GM08714 (cell line): Measurements from ENCODE around the gene HOXC11.
A peak's percentile ranks its signal among the peaks of the same experiment; 100 is the strongest.

Experiments used
- H3K4me3 ChIP-seq: fragments of 200-500 bp; sonication (Bioruptor generic); 2 replicates; pipeline ENCODE4 v1.5.1; 2014; ENCODE audit warnings: mild to moderate bottlenecking, low read length, inconsistent platforms
- ZNF274 ChIP-seq: IDR thresholded peaks from 2 replicates; pipeline ENCODE4 v1.6.1; 2012; ENCODE audit warnings: mild to moderate bottlenecking, low read depth, low read length

Gene HOXC11

DNA sequence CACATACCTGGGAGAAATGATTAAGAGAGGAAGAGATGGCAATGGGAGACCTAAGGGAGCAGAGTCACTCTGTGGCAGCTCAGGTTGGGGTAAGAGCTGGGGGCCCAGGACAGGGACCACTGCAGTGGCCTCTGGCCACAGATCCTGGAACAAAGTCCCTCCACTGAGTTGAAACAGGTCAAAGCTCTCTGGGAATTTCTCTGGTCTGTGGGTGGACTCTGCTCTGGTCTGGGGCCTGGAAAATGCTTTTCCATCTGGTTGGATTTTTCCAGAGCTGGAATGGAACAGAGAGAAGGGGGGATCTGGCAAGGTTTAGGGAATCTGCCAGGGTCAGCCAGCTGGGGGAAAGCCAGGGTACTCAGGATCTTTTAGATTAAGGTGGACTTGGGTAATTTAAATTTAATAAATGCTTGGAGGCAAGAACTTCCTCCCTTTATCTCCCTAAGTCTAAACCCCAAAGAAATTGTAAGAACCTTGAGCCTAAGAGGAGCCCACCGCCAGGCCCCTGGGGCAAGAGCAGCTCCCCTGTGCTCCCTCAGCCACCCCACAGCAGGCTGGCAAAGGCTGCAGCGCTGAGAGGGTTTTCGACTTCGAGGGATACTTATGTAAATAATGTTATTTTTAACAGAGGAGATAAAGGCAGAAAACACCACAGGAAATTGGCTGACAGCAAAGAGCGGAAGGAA, 15.8 kb downstream of the HOXC11 start:
- TF ChIP-seq ZNF274: no peak
- H3K4me3 ChIP-seq: no peak overlapping the region

GRCh38 chr12:53989227-53990113, 16.5 kb downstream of the HOXC11 start:
- no peak for TF ChIP-seq ZNF274

GRCh38 chr12:53990311-53991076, 17.6 kb downstream of the HOXC11 start:
- TF ChIP-seq ZNF274: no peak
- H3K4me3 ChIP-seq: no peak overlapping the region

More at GRCh38 chr12:53989227-53990113, 16.5 kb downstream of the HOXC11 start:
- no peak overlapping the region for H3K4me3 ChIP-seq

DNA sequence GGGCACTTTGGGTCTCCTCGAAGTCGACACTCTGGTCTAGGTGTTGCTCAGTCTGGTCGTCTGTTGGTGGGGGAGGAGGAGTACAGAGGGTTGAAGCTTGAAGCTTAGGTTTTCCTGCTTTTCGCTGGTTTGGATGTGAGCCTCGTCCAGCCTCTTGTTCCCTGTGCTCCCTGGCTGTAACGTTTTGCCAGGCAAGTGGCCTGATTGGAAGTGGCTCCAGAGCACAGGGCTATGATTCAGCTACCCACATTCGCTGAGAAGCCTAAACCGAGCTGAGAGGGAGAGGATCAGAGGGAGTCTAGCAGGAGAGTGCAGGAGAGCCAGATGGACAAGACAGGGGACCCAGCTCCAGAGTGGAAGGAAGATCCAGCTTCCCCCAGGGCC, 18.1 kb downstream of the HOXC11 start:
- no peak overlapping the region for H3K4me3 ChIP-seq
- no peak for TF ChIP-seq ZNF274

DNA sequence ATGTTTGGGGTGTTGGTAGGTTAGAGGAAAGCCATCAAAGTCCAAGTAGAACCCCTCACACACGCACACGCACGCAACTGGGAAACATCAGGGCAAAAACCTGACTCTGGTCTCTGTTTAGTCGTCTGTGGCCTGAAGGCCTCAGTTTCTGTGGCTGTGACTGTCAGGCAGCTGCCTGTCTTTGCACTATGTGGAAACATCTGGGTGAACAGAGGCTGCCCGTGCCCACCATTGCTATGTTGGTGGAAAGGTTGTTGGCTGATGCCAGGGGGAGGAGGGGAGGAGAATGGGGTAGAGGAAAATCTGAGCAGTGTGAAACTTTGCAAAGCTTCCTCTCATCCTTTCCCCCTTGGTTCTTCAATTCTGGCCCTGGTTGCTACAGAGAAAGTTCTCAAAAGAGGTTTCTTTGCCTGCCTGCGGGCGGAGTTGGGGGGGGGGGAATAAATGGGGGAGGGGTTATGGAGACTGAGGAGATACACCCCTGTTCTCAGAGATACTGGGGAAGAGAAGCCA, 19.5 kb downstream of the HOXC11 start:
- TF ChIP-seq ZNF274: no peak
- H3K4me3 ChIP-seq: no peak overlapping the region

DNA sequence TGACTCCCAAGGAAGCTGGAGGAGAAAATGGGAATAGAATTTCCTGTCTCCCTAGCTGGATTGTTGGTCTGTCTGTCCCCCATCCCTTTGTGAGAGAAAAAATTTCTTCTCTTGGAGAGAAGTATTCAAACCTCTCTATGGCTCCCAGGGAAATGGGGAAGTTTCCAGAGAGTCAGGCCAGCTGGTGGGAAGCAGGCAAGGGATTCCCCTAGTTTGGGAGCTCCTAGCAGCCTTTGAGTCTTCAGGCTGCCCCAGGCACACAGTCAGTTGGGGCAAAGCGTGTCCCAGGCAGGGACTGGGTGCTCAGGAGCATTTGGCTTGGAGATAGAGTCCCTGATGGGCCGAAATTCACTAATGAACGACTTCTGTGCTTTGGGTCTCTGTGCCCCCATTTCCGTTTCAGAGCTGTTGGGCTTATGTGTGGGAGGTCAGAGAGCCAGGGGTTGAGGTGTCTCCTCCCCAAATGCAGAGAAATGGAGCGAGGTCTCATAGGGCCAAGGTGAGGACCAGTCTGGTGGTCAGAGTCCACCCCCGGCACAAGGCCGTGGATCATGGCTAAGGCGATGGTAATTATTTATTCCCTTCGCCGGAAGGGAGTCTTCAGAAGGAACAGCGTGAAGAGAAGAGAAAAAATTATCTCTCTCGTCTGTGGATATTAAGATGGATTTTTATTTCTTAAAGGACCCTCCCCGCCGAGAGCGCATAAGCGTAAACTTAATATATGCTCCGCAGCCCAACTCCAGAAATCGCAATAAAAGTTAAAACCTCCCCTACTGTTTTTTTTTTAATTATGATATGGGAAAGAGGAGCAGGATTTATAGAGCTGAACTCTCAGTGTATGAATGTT, 20.5 kb downstream of the HOXC11 start:
- H3K4me3 ChIP-seq: no peak overlapping the region
- TF ChIP-seq ZNF274: no peak

- no peak for TF ChIP-seq ZNF274
- no peak overlapping the region for H3K4me3 ChIP-seq
Observed at GRCh38 chr12:53994009-53994263, 21.0 kb downstream of the HOXC11 start.

DNA sequence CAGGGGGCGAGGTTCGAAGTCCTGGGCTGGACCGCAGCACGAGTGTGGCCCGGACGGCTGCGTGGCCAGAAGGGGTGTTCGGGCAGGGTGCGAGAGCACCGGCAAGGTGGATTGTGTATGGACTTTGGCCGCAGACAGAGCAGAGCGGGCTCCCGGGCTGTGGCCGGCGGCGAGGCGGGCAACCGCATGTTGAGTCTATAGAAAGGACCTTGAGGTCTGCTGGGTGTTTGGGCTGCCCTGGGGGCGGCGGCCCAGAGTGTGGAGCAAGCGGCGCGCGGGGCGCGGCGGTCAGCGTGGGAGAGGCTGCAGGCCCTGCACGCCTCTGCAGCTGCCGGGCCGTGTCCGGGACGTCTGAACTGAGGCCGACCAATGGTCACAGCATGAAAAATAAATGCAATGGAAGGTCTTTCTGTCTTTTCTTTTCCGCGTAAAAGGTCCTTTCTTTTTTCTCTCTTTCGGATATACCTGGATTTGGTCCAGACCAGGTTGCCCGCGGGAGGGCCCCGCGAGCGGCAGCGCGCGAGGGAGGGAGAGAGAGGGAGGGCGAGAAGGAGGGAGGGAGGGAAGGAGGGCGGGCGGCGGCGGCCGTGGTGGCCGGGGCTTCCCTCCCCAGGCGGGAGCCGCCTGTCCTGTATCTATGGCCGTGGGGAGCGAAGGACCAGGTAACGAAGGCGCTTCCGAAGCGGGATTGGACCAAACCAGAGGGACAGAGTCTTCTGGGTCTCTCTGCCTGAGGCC, 21.5 kb downstream of the HOXC11 start:
- no peak overlapping the region for H3K4me3 ChIP-seq
- TF ChIP-seq ZNF274: no peak

GRCh38 chr12:53995002-53995377, 22.1 kb downstream of the HOXC11 start:
- no peak overlapping the region for H3K4me3 ChIP-seq
- TF ChIP-seq ZNF274: no peak

GRCh38 chr12:53995378-53996239, 22.7 kb downstream of the HOXC11 start:
- no peak for TF ChIP-seq ZNF274
- H3K4me3 ChIP-seq: peak overlapping the region; percentile 6; the same call in 1 of the 2 replicates

GRCh38 chr12:53996240-53997203, 23.6 kb downstream of the HOXC11 start:
- no peak for TF ChIP-seq ZNF274
- H3K4me3 ChIP-seq: peak overlapping the region; percentile 6; the same call in 1 of the 2 replicates
